Psoas muscle (tissue), 8 donors: ENCODE data around the gene FCAMR. TPM values are rescaled to one million over a fixed set of nuclear protein-coding genes. Genes with fewer than 3 reads are reported as not detected.

Experiments
- ATAC-seq, 4 donors: fragments of 200-7000 bp; cut with Tn5 transposase; one replicate each; pipeline ENCODE4 v1.9.1; 2020; ENCODE audit warnings: moderate library complexity in 3 of 4, mild to moderate bottlenecking in 2 of 4
- DNase-seq, 2 donors: peaks; one replicate each; pipeline ENCODE4 v3.0.0-alpha.2; 2020
- H3K27ac ChIP-seq: fragments of 200-600 bp; one replicate; pipeline ENCODE4 v1.8.0; 2022
- H3K27me3 ChIP-seq, 3 donors: fragments of 200-600 bp in 1 of 3; one replicate each; pipeline versions ENCODE4 v1.6.1 to v1.8.0; 2013 to 2022; ENCODE audit warnings: low read length in 2 of 3, mild to moderate bottlenecking in 2 of 3, moderate library complexity in 1 of 3; ENCODE audit not compliant: insufficient read depth in 3 of 3
- H3K36me3 ChIP-seq, 2 donors: fragments of 200-600 bp in 1 of 2; one replicate each; pipeline versions ENCODE4 v1.6.1 to v1.8.0; 2013 to 2022; ENCODE audit warnings: low read depth in 1 of 2, mild to moderate bottlenecking in 1 of 2, moderate library complexity in 1 of 2; ENCODE audit not compliant: insufficient read depth in 1 of 2
- H3K4me1 ChIP-seq: fragments of 200-600 bp; one replicate; pipeline ENCODE4 v1.8.0; 2022
- H3K4me3 ChIP-seq: fragments of 200-600 bp; one replicate; pipeline ENCODE4 v1.8.0; 2022; ENCODE audit warnings: mild to moderate bottlenecking
- H3K9me3 ChIP-seq: fragments of 200-600 bp; one replicate; pipeline ENCODE4 v1.8.0; 2022
- CTCF ChIP-seq: fragments of 200-600 bp; IDR thresholded peaks from one replicate; pipeline ENCODE4 v1.8.0; 2022; ENCODE audit warnings: antibody characterized with exemption
- WGBS, 3 donors: extraction: QIAGEN DNeasy Blood & Tissue Kit; methylation state at CpG; one replicate each; pipeline versions ENCODE4 v1.1.6 to v1.1.7; 2013; 5-methylcytosine and 5-hydroxymethylcytosine counted together
- intact Hi-C, 2 donors: fragments of 100-400 bp; cut with DNase I; formaldehyde crosslinking; loops; one replicate each; pipeline versions ENCODE4 v1.11.0 to v1.14.2; 2022
- polyA plus RNA-seq, 3 donors: library from polyadenylated mRNA; stranded (reverse); fragments of 200-250 nt; gene quantifications; one replicate each; pipeline ENCODE4 v1.2.3, GENCODE V29; 2013
- total RNA-seq, 4 donors: library from RNA; stranded (reverse); fragmentation: NEBNext Ultra II Directional in 2 of 4; extraction: Animal tissue kit (Norgen Biotek cat#: 25700) in 2 of 4; gene quantifications; one replicate each; pipeline versions ENCODE4 v1.2.1 to v1.2.4, GENCODE V29; 2021 to 2023
- donor health status: healthy with polysubstance abuse.
- donor health status: DM: no; HTN: no; CAD: no; lungs with moderate emphysema.
- donor health status: Bipolar disorder and iron deficiency.
- donor health status: healthy.
- donor health status: DM: yes; HTN: yes; CAD: no.
- donor health status: DM: no; HTN: no; CAD: no.
- donor health status: DM: no; HTN: no; CAD: no.
- donor health status: DM: yes; HTN: yes; CAD: no.

FCAMR gene
- total and polyA plus RNA-seq, 7 donors = not detected

GRCh38 chr1:206923009-206923960 is 47.0 kb downstream of the FCAMR start:
- Histone ChIP-seq H3K36me3 (no peaks in the 10 kb centered on the region), H3K9me3 (no peaks in the 10 kb centered on the region), H3K4me1 (no peaks in the 10 kb centered on the region), H3K27me3 (peaks cover 0 to 5% (median 0%) of the 10 kb centered on the region in 3 donors), H3K27ac (peak overlapping the region; percentile 23), H3K4me3 (no peak overlapping the region)
- 53 to 58% (median 57%) methylated on average over 12 of the region's 12 CpGs for WGBS, 3 donors
- TF ChIP-seq CTCF = no peak
- peak in 1 of 2 donors; percentile 52 for DNase-seq
- ATAC-seq = peak in 2 of 4 donors; percentile 20 to 22
- intact Hi-C loops = no loop called here

- peak overlapping the region; percentile 23 for H3K27ac ChIP-seq
- no peaks in the 10 kb centered on the region for H3K4me1 ChIP-seq
- no peak overlapping the region for H3K4me3 ChIP-seq
- intact Hi-C loops = no loop called here
- no peak for DNase-seq
- no peak for ATAC-seq
- no peaks in the 10 kb centered on the region for H3K36me3 ChIP-seq
- H3K27me3 ChIP-seq = peaks cover 0 to 5% (median 0%) of the 10 kb centered on the region in 3 donors
- 57 to 72% (median 63%) methylated on average over 1 of the region's 1 CpG for WGBS, 3 donors
- no peak for TF ChIP-seq CTCF
- H3K9me3 ChIP-seq = no peaks in the 10 kb centered on the region
Measured at GRCh38 chr1:206922524-206922923, 47.7 kb downstream of the FCAMR start.

GRCh38 chr1:206921772-206922265 is 48.4 kb downstream of the FCAMR start, which contains the start of gene FCMR:
Gene FCMR, minus strand, starts transcription at chr1:206921941. Its CDS starts 87 bp downstream, at chr1:206921854.
- H3K4me3 ChIP-seq = no peak within 1 kb of the TSS
- no peaks in the 10 kb centered on the region for H3K4me1 ChIP-seq
- no peaks in the 10 kb centered on the region for H3K9me3 ChIP-seq
- H3K36me3 ChIP-seq = no peaks in the 10 kb centered on the region
- peak in 1 of 4 donors; percentile 26 for ATAC-seq
- H3K27ac ChIP-seq = peak within 1 kb of the TSS; percentile 46
- TF ChIP-seq CTCF = no peak
- intact Hi-C loops = no loop called here
- H3K27me3 ChIP-seq = peaks cover 0 to 5% (median 0%) of the 10 kb centered on the region in 3 donors
- no peak for DNase-seq
- 62 to 65% (median 62%) methylated on average over 7 of the region's 7 CpGs for WGBS, 3 donors

GRCh38 chr1:206918076-206918475 is 52.2 kb downstream of the FCAMR start:
- no peaks in the 10 kb centered on the region for H3K9me3 ChIP-seq
- 75 to 87% (median 75%) methylated on average over 3 of the region's 3 CpGs for WGBS, 3 donors
- H3K36me3 ChIP-seq = no peaks in the 10 kb centered on the region
- ATAC-seq (no peak), DNase-seq (no peak)
- H3K4me1 ChIP-seq = no peaks in the 10 kb centered on the region
- H3K4me3 ChIP-seq = no peak overlapping the region
- TF ChIP-seq CTCF = no peak
- intact Hi-C loops = loop anchor here in 1 of 2 donors (10.0 kb wide), 1 partner anchor 443 kb away; the partner anchor contains the start of gene IKBKE
- H3K27me3 ChIP-seq = peaks cover 0 to 5% (median 0%) of the 10 kb centered on the region in 3 donors
- H3K27ac ChIP-seq = no peak overlapping the region
